GM12874 (cell line): ENCODE results near the gene RBM7.

ENCODE experiments used
- TF ChIP-seq, protein P1 (sequence below): IDR thresholded peaks from 2 replicates; pipeline ENCODE4 v1.5.1; 2011; ENCODE audit warnings: low read depth, mild to moderate bottlenecking, control low read depth, low read length, moderate library complexity; ENCODE audit not compliant: insufficient read depth

The RBM7 gene

GRCh38 chr11:114449845-114450244, 49.4 kb downstream of the RBM7 start:
- TF ChIP-seq, protein P1, sequence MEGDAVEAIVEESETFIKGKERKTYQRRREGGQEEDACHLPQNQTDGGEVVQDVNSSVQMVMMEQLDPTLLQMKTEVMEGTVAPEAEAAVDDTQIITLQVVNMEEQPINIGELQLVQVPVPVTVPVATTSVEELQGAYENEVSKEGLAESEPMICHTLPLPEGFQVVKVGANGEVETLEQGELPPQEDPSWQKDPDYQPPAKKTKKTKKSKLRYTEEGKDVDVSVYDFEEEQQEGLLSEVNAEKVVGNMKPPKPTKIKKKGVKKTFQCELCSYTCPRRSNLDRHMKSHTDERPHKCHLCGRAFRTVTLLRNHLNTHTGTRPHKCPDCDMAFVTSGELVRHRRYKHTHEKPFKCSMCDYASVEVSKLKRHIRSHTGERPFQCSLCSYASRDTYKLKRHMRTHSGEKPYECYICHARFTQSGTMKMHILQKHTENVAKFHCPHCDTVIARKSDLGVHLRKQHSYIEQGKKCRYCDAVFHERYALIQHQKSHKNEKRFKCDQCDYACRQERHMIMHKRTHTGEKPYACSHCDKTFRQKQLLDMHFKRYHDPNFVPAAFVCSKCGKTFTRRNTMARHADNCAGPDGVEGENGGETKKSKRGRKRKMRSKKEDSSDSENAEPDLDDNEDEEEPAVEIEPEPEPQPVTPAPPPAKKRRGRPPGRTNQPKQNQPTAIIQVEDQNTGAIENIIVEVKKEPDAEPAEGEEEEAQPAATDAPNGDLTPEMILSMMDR: no peak

DNA sequence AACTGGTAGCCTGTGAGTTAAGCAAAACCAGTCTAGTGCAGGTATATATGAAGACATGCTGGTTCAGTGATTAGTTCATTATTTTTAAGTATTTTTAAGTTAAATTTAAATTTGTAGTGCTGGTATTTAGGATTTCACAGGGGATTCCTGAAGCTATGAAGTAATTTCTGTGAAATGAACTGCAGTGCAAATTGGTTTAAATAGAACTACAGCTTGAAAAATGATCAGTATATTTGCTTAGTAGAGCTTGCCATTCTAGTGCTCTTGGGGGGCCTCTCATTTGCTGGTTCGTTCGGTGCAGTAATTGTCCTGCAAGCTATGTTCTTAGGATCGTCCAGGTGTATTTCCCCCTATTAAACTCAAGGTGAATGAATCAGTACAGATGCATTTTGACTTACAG, 51.9 kb downstream of the RBM7 start:
- TF ChIP-seq, protein P1: no peak
